GM19239 (cell line): Measurements from ENCODE around the gene SDCCAG8.
"Not testable (repeated sequence)": the region's sequence is repeated elsewhere in the genome, so short reads cannot be mapped to it uniquely, and the experiment has no call there.

Experiments
- DNase-seq: peaks from one replicate; pipeline ENCODE4 v3.0.0; 2011; ENCODE audit warnings: low spot score; ENCODE audit not compliant: insufficient read length
- FAIRE-seq: peaks from 2 replicates; lab custom pipeline; 2011; peaks lifted over from hg19 to GRCh38; lab: Jason Lieb, UNC

The SDCCAG8 gene

DNA sequence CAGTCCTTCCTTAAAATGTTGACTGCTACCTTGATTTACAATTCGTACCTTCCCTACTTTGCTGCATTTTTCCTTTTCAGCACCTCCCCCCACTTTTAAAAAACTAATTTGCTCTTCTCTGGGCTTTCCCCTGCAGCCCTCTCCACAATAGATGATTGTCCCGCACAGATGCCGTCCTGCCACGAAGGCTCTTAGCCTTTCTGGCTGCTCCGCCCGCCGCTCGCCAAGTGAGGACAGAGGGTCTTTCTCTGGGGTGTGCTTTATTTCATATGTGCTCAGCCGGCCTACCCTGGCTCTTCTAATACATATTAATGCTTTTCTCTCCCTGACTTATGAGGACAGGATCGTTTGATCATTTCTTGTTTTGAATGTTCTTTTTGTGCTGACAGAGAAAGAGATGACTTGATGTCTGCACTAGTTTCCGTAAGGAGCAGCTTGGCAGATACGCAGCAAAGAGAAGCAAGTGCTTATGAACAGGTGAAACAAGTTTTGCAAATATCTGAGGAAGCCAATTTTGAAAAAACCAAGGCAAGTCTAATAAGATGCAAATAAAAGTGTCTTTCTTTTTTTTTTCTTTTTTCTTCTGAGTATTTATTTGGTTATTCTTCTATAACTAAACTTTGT lies 60.6 kb downstream of the SDCCAG8 start:
- DNase-seq: no peak
- no peak for FAIRE-seq

DNA sequence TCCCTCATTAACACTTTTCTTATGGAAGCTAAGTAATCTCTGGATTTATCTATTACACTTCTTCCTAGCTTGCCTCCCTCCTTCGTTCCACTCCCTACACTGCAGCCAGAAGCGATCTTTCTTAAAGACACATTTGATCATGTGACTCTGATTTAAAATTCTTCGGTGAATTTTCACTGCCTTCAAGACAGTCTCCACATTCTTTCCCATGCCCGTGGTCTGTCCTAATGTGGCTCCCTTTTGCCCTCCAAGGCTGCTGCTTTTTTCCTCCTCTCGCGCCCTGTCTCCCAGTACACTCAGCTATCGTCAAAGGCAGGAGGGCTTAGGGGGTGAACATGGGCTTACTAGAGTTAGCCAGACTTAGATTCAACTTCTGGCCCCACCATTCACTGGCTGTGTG lies 64.4 kb downstream of the SDCCAG8 start:
- FAIRE-seq (no peak), DNase-seq (no peak)

DNA sequence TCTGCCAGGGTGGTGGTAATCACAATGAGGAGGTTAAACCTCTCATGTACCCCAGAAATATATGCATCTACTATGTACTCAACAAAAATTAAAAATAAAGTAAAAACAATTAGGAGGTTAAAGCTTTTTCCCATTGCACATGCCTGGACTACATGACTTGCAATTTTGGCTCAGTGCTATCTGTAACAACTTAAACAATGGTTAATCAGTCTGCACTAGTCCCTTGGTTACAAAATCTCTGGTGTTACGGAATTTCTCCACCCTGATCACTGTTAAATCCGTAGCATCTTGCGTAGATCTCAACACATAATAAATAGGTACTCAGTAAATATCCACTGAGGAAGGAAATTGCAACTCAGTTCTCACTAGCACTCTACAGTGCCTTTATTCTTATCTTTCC lies 66.5 kb downstream of the SDCCAG8 start:
- DNase-seq: no peak
- FAIRE-seq: no peak

DNA sequence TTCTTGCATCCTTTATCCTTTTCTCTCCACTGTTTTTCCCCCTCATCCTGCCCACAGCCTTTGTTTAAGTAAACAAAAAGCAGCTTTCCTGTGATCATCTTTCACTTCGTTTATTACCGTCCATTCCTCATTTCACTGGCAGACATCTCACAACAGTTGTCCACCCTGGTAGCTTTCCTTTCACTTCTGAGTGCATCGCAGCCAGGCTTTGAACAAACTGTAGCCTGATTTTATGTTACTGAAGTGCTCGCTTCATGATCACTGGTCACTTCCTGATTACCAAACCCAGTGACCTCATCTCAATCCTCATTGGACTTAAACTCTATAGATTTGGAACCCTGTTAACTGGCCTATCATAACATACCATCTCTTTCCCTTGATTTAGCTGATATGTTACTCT lies 67.7 kb downstream of the SDCCAG8 start:
- FAIRE-seq (no peak), DNase-seq (no peak)

DNA sequence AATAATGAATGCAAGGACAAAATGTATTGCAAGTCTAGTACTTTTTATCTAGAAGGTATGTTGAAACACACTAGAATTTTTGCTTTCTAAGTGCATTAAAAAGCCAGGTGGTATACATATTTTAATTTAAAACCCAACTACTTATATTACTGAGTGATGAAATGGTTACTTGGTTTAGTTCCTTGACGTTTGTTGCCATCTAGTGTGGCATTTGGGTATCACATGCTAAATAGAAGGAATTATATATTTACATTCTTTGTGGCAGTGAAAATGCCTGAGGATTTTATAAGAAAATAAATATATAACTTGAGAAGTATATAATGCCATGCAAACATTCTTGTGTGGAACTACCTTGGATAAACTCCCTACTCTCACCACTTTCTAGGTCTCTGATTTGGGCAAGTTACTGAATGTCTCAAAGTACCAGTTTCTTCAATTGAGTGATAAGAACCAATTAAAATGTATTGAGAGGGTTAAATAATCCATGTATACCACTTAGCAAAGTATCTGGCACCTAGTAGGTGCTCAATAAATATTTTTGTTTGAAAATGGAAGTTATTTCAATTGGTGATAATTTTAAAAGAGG lies 69.6 kb downstream of the SDCCAG8 start:
- peak; percentile 76 for FAIRE-seq
- DNase-seq: no peak

DNA sequence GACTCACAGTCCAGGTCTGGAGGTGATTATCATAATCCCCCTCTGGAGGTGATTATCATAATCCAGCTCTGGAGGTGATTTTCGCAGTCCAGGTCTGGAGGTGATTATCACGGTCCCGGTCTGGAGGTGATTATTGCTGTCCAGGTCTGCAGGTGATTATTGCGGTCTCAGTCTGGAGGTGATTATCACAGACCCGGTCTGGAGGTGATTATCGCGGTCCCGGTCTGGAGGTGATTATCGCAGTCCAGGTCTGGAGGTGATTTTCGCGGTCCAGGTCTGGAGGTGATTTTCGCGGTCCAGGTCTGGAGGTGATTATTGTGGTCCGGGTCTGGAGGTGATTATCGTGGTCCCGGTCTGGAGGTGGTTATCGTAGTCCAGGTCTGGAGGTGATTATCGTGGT lies 76.6 kb downstream of the SDCCAG8 start:
- DNase-seq: no peak
- no peak for FAIRE-seq

DNA sequence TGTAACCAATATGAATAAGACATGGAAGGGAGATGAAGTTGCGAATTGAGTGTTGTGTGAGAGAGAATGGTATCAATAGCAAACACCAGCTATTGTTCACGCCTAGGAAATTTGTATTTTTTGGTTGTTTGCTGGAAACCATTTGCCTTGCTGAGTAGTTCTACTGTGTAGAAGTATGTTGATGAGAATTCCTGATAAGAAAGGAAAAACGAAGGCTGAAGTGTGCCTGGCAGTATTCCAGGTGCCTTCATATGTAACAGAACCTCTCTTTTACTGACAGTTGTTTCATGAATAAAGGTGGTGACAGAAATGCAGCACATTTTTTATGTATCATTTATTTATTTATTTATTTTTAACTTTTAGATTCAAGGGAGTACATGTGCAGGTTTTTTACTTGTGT lies 79.5 kb downstream of the SDCCAG8 start:
- DNase-seq (no peak), FAIRE-seq (no peak)

DNA sequence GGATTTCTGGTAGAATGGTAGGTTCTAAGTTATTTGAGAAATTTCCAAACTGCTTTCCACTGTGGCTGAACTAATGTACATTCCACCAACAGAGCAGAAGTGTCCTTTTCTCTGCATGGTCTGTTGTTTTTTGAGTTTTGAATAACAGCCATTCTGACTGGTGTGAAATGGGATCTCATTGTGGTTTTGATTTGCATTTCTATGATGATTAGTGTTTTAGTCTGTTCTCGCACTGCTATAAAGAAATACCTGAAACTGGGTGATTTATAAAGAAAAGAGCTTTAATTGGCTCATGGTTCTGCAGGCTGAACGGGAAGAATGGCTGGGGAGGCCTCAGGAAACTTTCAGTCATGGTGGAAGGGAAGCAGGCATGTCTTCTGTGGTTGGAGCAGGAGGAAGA lies 80.3 kb downstream of the SDCCAG8 start:
- no peak for DNase-seq
- FAIRE-seq: no peak

DNA sequence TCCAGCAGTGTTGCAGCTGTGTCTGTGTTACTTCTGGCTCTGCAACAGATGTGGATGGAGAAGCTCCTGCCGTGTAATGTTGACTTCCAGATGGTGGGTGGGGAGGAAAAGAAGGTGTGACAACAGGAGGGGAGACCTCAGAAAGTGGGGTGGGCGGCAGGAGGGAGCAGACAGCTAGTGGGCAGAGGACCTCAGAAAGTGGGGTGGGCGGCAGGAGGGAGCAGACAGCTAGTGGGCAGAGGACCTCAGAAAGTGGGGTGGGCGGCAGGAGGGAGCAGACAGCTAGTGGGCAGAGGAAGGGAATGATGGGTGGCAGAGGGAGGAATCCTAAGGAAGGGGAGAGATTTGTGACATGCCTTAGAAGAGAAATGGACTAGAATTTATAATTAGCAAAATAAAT lies 83.0 kb downstream of the SDCCAG8 start:
- not testable (repeated sequence) for FAIRE-seq, DNase-seq

DNA sequence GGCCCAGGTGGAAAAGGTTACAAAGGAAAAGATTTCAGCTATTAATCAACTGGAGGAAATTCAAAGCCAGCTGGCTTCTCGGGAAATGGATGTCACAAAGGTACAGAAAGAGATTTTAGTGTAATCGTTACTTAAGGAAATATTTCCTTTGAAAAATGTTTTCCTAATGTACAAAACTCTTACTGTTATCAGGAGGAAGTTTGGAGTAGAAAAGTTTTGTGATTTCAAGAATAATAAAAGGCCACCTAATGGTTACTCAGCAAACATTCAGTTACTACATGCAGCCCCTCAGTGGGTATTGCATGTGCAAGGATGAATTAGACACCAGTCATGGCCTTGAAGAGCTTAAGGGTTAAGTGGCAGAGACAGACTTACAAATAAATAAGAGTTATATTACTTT lies 85.2 kb downstream of the SDCCAG8 start:
- DNase-seq (no peak), FAIRE-seq (no peak)

DNA sequence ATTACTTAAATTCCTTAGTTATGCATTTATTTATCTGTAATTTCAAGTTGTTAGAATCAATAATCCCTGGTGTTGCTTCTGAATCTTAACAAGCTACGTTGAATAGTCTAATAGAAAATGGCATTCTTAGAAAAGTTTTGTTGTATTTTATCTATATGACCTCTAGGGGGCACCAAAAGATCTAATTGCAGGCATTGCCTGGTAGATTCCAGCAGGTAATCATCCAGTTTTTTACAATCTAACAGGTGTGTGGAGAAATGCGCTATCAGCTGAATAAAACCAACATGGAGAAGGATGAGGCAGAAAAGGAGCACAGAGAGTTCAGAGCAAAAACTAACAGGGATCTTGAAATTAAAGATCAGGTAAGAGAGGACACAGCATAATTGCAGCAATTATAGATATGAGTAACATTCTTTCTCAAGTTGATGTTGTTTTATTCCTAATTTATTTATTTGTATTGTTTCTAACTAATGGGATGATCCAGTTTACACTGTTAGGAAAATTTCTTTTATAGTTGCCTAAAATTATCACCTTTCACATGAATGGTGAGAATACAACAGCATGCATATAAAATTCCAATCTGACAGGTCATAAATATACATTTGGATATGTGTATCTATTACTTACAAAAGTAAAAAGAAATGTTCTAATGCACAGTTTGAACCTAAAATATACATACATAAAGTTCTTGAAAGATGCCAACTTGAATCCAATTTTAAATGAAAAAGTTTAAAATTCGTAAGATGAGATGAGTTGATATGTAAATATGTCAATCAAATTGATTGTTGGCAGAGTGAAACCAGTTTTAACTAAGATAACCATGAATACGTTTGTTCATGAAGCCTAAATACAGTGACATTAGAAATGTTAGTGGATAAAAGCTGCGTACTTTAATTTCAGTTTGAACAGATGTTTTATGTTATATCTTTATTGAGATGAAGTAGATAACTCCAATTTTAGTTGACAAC lies 88.4 kb downstream of the SDCCAG8 start:
- FAIRE-seq (peak; percentile 90), DNase-seq (peak; percentile 21)

DNA sequence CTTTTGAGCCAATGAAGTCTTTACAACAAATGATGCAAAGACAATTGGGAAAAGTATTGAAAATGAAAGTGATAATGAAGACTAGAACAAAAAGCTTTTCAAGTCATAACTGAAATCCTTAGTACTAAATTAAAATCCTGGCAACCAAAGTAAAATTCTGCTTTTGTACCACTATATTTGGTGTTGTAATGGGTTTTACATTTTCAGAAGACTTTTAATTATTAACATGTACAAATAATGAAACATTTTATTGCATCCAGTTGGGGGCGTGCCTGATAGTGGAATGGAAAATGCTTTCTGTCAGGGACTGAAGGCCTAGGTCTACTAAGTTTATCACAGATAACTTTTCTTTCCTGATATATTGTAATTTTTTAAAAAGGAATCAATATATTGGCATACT lies 89.4 kb downstream of the SDCCAG8 start:
- FAIRE-seq: peak; percentile 89
- DNase-seq: no peak

DNA sequence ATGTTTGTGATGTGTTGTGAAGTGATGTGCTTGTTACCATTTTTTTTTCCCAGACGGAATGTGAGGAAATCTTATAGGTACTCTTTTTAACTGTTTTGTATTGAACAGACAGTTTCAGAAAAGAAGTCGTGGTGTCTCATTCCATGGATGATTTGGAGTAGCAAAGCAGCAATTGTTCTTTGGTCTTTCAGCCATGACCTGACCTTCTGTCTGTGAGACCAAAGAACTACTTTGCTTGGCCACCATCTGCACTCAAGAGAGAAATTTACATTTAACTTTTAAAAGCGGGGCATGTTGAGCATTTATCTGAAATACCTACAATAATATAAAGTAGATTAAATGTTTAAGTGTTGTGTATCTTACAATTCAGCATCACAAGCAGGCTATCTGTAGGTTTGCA lies 90.2 kb downstream of the SDCCAG8 start:
- no peak for DNase-seq
- FAIRE-seq: peak; percentile 61

DNA sequence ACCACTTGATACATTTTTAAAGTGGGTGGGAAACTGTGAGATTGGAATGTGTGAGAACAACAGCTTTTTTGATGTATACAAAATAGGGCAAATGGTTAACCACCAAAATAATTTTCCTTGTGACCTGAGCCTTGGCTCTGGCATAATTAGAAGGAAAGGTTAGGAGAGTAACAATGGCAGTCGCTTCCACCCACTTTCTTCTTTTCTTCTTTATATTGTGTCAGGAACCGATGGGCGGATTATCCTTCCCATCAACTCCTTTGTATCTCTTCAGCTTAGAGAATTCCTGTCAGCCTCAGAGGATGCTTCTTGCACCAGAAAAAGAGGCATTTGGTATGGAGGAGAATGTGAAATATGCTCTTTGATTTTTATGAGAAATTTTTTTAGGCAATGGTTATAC lies 90.6 kb downstream of the SDCCAG8 start:
- DNase-seq (no peak), FAIRE-seq (peak; percentile 48)

DNA sequence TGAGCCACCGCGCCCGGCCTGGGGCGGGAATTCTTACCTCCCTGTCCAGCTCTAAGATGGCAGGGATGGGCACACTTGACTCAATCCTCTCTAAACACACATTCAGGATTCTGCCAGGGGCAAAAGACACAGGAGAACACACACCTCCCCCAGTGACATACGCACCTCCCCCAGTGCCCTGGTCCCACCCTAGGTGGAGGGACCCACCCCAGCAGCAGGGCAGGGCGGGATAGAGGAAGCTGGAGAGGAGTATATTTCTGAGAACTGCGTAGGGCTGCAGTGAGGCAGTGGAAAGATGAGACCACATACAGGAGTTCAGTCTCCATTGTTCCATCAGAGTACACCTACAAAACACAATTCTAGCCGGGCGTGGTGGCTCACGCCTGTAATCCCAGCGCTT lies 92.5 kb downstream of the SDCCAG8 start:
- no peak for DNase-seq
- no peak for FAIRE-seq

DNA sequence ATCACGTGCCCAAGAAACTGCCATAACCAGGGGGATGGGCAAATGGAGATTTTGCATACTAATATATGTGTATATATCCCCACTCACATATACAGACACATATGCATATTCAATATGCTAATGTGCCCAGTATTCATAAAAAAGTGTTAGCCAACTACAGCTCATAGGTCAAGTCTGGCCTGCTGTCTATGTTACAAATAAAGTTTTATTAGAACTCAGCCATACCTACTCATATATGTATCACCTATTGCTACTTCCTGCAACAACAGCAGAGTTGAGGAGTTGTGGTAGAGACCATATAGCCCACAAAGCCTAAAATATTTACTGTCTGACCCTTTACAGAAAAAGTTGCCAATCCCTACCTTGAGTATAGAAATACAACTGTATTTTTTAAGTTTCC lies 93.3 kb downstream of the SDCCAG8 start:
- DNase-seq (no peak), FAIRE-seq (no peak)

DNA sequence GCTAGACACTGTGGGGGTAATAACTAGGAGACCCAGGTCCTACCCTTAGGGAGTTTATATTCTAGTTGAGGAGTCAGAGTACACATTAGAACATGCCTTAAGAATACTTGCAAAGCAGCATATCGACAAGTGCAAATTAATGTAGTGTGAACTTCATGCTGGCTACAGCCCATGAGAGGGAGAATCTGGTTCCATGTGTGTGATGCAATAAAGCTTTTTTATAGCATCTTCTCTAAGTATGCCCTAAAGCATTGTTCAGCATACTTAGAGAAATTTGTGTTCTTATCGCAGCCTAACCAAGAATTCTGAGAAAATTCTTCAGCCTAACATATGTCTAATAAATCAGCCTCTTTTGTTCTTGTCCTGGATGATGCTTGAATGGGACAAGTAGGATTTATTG lies 95.5 kb downstream of the SDCCAG8 start:
- no peak for DNase-seq
- no peak for FAIRE-seq

DNA sequence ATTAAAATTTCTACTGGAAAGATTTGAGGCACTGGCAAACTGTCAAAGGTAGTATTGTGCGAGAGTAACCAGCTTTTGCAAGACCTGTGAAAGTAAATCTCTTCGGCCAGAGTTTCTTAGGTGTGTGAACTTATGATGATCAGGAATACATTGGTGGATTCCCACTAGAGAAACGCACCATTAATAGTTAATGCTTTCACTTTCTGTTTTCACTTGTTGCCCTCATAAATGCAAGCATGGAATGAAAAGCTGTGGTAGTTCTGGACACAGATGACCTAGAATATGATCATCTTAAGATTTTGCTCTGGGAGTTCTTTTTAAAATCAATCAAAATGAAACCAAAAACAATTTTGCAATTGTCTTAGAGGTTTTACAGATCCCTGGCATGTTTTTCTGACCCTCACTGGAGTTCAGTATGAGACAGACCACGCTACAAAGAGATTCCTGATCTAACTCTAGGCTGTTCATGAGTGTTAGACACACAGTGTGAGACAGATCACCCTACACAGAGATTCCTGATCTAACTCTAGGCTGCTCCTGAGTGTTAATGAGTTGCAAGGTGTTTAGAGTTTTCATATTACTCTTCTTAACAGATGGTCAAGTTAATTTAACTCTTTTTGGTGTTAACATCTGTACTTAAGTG lies 98.8 kb downstream of the SDCCAG8 start:
- FAIRE-seq (peak; percentile 93), DNase-seq (peak; percentile 9)

DNA sequence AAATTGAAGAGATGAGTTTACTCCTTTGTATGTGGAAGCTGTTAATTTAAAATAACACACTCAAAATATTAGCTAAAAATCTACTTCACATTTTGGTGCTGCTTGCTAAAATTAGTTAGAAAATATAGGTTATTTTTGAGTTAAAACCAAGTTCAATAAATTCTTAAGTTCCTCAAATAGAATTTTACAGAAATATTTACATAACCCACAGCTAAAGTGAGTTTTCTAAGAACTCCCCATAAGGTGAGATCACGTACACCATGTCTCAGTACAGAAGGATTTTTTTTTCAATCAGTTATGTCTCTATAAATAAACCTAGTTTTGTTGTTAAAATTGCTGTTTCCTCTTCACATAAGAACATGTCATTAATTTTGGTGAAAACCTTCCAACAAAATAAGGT lies 108.0 kb downstream of the SDCCAG8 start:
- no peak for FAIRE-seq
- no peak for DNase-seq

DNA sequence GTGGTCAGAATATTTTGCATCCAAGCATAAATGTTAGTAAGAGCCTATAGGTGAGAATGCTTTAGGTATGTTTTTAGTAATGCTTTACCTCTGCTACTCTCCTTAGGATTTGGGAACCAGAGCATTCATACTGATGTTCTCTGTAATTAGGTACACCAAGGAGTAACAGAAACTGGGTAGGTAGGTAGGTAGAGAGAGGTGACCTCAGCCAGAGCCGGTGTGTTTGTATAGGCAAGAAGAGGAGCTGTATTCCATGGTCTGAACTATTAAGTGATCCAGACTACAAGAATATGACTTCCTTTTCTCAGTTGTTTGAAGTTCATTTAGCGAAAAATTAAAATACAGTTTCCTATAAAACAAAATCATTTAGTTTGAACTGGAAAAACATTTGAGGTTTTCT lies 108.5 kb downstream of the SDCCAG8 start:
- FAIRE-seq (no peak), DNase-seq (no peak)

DNA sequence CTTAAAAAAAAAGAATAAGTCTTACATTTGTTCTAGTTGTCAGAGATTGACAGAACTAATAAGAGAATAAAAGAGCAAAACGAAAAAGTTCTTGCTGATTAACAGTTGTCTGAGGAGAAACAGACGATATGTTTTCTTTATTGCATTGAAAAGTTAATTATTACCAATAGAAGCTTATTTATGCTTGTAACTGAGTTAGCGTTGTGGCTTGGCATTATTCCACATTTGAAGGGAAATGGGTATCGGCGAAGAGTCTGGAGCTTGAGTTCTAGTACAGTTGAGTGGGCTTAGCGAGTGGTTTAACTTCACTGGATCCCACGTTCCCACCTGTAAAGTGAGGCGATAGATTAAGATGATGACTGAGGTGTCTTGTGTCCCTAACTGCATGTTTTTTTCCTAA lies 109.0 kb downstream of the SDCCAG8 start:
- FAIRE-seq: no peak

More for the DNA sequence above, 109.0 kb downstream of the SDCCAG8 start:
- DNase-seq: no peak
